M059J (cell line): ENCODE measurements around the gene ITPRIPL1. TPM values are rescaled to one million over a fixed set of nuclear protein-coding genes. Genes with fewer than 3 reads are reported as not detected.

Source experiments
- DNase-seq: peaks from one replicate; pipeline ENCODE4 v3.0.0-alpha.2; 2012; ENCODE audit warnings: low read depth
- total RNA-seq: library from RNA; depleted of rRNA; stranded (reverse); fragments of >200 nt; shearing (Covaris generic); gene quantifications from 2 replicates; pipeline ENCODE4 v1.2.3, GENCODE V29; 2014; rRNA removed

ITPRIPL1 gene
- total RNA-seq, 1 experiment from 2014 or later: 3.2 TPM

DNA sequence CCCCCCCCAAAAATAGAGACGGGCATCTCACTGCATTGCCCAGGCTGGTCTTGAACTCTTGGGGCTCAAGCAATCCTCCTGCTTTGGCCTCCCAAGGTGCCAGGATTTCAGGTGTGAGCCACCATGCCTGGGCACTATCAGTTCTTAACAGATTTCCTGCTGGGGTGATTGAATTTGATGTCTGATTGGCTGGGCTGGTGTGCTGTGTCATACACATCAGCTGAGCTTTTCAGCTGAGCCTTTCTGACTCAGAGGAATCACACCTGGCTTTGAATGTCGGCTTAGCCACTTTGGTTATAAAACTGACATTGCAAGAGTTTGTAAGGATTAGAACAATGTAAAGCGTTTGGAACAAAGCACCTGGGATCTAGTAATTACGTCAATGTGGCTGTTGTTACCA lies 29.4 kb downstream of the ITPRIPL1 start:
- DNase-seq: no peak

- DNase-seq: no peak
Measured at GRCh38 chr2:96356889-96357288, 31.8 kb downstream of the ITPRIPL1 start.

- no peak for DNase-seq
Measured at GRCh38 chr2:96359310-96359709, 34.2 kb downstream of the ITPRIPL1 start.

DNA sequence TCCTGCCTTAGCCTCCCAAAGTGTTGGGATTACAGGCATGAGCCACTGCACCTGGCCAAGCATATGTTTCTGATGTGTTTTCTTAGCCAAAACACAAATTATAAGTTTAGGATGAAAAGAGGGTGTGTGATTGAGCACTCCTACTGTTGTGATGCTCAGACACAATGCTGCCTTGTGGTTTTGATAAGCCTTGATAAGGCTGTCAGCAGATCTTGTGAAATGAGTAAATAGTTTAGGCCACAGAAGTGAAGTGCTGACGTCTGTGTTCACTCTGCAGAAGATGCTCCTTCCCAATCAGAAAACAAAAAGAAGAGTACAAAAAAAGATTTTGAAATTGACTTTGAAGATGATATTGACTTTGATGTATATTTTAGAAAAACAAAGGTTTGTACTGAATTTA lies 34.7 kb downstream of the ITPRIPL1 start:
- DNase-seq: no peak

- DNase-seq: no peak
Measured at GRCh38 chr2:96361751-96362150, 36.6 kb downstream of the ITPRIPL1 start.

DNA sequence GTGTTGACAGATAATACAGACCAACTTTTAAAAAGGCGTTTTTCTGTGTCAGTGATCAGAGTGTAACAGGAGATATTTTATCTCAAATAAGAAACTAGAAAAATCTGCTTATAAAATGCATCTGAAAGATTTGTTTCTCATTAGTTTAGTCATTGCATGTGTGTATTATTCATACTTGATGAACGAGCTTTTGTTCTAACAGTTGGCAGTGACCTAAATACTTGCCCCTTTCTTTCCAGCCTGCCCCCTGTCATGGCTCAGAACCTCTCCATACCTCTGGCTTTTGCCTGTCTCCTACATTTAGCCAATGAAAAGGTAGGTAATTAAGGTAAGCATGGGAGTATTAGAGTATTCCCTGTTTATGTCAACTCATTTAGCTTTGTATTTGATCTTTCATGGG lies 44.1 kb downstream of the ITPRIPL1 start:
- DNase-seq: no peak

DNA sequence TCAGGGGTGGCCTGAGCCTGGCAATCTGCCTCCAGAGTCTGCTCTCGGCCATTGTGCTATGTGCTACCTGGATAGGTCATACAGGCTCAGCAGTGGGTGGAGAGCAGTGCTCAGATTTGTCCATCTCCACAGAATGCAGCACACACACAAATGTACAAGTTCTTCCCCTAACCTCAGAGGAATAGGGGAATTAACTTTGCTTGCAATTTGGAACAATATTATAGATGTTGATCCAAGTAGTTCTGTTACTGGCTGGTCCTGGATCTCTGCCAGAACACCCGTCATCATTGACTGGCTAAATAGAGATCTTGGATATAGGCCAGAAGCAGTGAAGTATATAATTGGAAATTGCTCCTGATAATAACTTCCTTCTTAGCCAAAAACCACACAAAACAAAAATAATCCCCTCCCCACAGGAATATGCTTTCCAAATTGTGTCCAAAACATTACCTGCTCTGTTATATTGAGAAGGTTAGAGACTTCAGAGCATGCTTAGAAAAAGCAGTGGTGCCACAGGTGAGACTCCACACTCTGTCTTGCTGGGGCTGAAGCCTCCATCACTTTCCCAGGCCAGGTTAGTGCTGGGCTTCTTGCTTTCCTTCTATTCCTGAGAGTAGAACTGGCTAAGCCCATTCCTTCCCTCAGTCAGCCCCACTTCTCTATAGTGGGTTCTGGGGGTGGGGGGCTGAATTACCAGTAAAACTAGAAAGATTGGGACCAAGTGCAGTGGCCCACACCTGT lies 49.3 kb downstream of the ITPRIPL1 start:
- peak; percentile 60 for DNase-seq

Other genes starting within 250 kb of the ITPRIPL1 start
- gene ADRA2B, start 208.7 kb upstream of the ITPRIPL1 start, total RNA-seq: not detected in 2 replicates
- 0.17 TPM in 1 of 2 replicates, not detected in the other for gene ASTL, start 186.8 kb upstream of the ITPRIPL1 start, total RNA-seq
- gene DUSP2, start 179.9 kb upstream of the ITPRIPL1 start, total RNA-seq: 75.8 and 103 TPM in 2 replicates
- gene STARD7, start 116.5 kb upstream of the ITPRIPL1 start, total RNA-seq: 134 and 160 TPM in 2 replicates
- 33.8 and 45.3 TPM in 2 replicates for gene TMEM127, start 59.3 kb upstream of the ITPRIPL1 start, total RNA-seq
- 89.1 and 115 TPM in 2 replicates for gene CIAO1, start 59.1 kb upstream of the ITPRIPL1 start, total RNA-seq
- gene SNRNP200, start 19.8 kb upstream of the ITPRIPL1 start, total RNA-seq: 26.8 and 51.4 TPM in 2 replicates
- gene NCAPH, start 10.4 kb downstream of the ITPRIPL1 start, total RNA-seq: 35.5 and 53.6 TPM in 2 replicates
- gene NEURL3, start 180.0 kb downstream of the ITPRIPL1 start, total RNA-seq: 0.59 and 1.1 TPM in 2 replicates
- 7.0 and 15.1 TPM in 2 replicates for gene ARID5A, start 211.4 kb downstream of the ITPRIPL1 start, total RNA-seq